ENCODE results near the gene TTC16.

TTC16 gene

DNA sequence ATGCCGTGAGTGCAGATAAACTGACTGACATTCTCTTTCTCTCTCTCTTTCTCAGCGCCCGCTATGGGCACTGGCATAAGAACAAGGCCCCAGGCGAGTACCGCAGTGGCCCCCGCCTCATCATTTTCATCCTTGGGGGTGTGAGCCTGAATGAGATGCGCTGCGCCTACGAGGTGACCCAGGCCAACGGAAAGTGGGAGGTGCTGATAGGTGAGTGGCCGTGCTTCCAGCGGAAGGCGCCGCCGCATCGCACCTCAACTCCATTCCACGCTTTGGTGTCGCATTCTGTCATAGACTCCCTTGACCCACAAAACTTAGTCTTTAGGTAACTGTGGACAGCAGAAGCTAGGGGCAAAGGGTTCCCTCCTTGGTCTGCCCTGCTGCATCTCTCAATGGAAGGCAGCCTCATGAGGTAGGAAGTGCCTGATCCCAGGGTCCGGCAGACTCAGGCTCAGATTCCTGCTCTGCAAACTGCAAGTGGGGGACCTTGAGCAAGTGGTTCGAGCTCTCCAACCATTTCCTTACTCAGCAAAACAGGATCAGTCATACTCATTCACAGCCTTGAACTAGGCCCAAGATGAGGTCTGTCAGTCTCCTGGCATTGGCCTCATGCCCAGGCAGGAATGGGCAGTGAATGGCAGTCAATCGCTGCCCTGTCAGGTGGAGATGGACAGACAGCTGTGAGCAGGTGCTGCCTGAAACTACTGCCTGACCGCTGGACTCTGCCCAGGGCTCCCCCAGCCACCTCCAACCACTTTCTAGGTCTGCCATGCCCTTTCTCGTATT lies 33.3 kb upstream of the TTC16 start:
- Histone ChIP-seq H3K9ac (ENCODE audit: low read depth in 1 of 2, low read length in 2 of 2) (no peak overlapping the region), H3K4me1 (ENCODE audit: control insufficient read depth in 2 of 2, insufficient read depth in 2 of 2, low read length in 2 of 2) (no peaks in the 10 kb centered on the region), H3K27ac (ENCODE audit: low read depth in 2 of 2, low read length in 2 of 2) (no peak overlapping the region), H3K27me3 (ENCODE audit: control insufficient read depth in 2 of 2, insufficient read depth in 2 of 2, low read length in 2 of 2) (no peaks in the 10 kb centered on the region), H3K36me3 (ENCODE audit: control insufficient read depth in 2 of 2, insufficient read depth in 2 of 2, low read length in 2 of 2) (peaks cover 0 to 23% of the 10 kb centered on the region in 2 donors), H3K4me3 (ENCODE audit: low read length in 2 of 2) (no peak overlapping the region), H3K9me3 (ENCODE audit: control insufficient read depth in 2 of 2, low read length in 2 of 2) (no peaks in the 10 kb centered on the region)

DNA sequence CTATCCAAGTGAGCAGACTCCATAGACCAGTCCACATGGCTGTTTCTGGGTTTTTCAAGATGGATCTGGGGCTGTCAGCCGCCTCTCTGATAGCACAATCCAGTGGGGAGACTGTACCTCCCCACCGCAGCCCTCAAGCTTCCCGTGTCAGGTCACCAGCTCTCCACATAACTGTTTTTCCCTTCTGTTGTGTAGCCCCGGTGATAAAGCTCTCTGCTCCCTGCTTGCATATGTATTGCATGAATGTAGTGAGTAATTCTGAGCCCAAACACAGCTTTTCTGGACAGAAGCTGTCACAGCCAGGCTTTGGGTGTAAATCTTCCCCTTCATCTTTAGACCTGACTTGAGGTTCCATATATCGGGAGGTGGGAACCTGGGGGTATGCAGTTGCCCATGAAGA lies 32.2 kb upstream of the TTC16 start:
- peaks cover 0 to 20% of the 10 kb centered on the region in 2 donors for H3K36me3 ChIP-seq (ENCODE audit: control insufficient read depth in 2 of 2, insufficient read depth in 2 of 2, low read length in 2 of 2)
- H3K9me3 ChIP-seq (ENCODE audit: control insufficient read depth in 2 of 2, low read length in 2 of 2) = no peaks in the 10 kb centered on the region

DNA sequence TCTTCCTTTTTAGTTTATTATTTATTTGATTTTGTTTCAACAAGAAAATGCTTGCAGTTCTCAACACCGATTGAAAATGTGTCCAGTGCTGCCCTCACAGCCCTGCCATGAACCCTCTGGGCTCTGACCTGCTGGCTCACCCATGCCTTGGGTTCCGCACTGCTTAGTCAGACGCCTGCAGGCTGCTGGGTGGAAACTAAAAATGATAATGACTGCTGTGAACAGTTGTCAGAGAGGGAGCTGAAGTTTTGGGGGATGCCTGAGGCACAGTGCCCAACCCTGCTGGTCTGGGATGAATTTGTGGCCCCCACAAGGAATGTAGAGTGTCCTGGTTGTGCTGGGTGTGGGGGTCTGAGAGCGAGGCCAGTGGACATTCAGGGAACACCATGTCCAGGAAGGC lies 31.3 kb upstream of the TTC16 start:
- Histone ChIP-seq H3K4me1 (ENCODE audit: control insufficient read depth in 2 of 2, insufficient read depth in 2 of 2, low read length in 2 of 2) (no peaks in the 10 kb centered on the region), H3K36me3 (ENCODE audit: control insufficient read depth in 2 of 2, insufficient read depth in 2 of 2, low read length in 2 of 2) (peaks cover 0 to 18% of the 10 kb centered on the region in 2 donors), H3K9ac (ENCODE audit: low read depth in 1 of 2, low read length in 2 of 2) (no peak overlapping the region), H3K9me3 (ENCODE audit: control insufficient read depth in 2 of 2, low read length in 2 of 2) (no peaks in the 10 kb centered on the region), H3K4me3 (ENCODE audit: low read length in 2 of 2) (no peak overlapping the region), H3K27me3 (ENCODE audit: control insufficient read depth in 2 of 2, insufficient read depth in 2 of 2, low read length in 2 of 2) (no peaks in the 10 kb centered on the region), H3K27ac (ENCODE audit: low read depth in 2 of 2, low read length in 2 of 2) (no peak overlapping the region)

More for the DNA sequence above, 32.2 kb upstream of the TTC16 start:
- Histone ChIP-seq H3K4me3 (ENCODE audit: low read length in 2 of 2) (no peak overlapping the region), H3K27me3 (ENCODE audit: control insufficient read depth in 2 of 2, insufficient read depth in 2 of 2, low read length in 2 of 2) (no peaks in the 10 kb centered on the region), H3K4me1 (ENCODE audit: control insufficient read depth in 2 of 2, insufficient read depth in 2 of 2, low read length in 2 of 2) (no peaks in the 10 kb centered on the region), H3K27ac (ENCODE audit: low read depth in 2 of 2, low read length in 2 of 2) (no peak overlapping the region), H3K9ac (ENCODE audit: low read depth in 1 of 2, low read length in 2 of 2) (no peak overlapping the region)

DNA sequence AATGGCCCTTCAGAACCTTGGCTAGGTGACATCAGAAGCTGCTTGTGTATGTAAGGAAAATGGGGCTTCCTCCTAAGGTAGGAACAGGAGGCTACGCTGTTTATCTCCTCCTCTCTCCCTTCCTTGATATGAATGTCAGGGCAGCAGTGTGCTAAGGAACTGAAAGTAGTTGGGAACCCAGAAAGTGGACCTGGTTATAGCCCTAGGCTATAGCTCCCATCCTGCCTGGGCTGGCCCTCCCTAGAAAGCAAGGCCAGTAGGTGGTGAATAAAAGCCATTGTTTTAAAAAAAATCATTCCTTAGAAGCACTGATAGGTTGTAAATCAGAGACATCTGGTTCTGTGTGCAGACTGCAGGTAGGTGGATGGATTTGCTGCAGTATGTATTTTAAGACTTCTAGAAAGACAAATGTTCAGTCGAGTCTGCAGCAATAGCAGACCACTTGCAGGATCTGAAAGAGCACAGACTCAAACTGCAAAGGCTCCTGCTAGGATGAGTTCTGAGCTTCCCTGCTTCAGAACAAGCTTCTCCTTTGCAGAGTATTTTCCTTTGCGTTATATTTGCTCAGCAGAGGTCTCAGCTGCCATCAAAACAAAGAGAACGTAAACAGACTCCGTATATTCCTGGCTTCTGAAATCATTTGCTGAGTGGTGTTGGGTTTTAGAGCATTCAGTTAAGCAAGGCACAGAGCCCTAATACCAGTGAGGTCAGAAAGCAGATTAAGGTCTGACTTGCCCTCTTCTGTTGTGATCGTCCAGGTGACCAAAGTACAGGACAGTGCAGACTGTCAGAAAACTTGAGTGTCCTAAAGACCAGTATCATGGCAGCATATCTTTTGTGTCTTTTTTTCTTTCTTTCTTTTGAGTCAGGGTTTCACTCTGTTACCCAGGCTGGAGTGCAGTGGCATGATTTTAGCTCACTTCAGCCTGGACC lies 29.2 kb upstream of the TTC16 start:
- Histone ChIP-seq H3K27me3 (ENCODE audit: control insufficient read depth in 2 of 2, insufficient read depth in 2 of 2, low read length in 2 of 2) (no peaks in the 10 kb centered on the region), H3K9me3 (ENCODE audit: control insufficient read depth in 2 of 2, low read length in 2 of 2) (no peaks in the 10 kb centered on the region), H3K27ac (ENCODE audit: low read depth in 2 of 2, low read length in 2 of 2) (no peak overlapping the region), H3K4me1 (ENCODE audit: control insufficient read depth in 2 of 2, insufficient read depth in 2 of 2, low read length in 2 of 2) (no peaks in the 10 kb centered on the region), H3K4me3 (ENCODE audit: low read length in 2 of 2) (no peak overlapping the region), H3K9ac (ENCODE audit: low read depth in 1 of 2, low read length in 2 of 2) (no peak overlapping the region), H3K36me3 (ENCODE audit: control insufficient read depth in 2 of 2, insufficient read depth in 2 of 2, low read length in 2 of 2) (peaks cover 3 to 15% of the 10 kb centered on the region in 2 donors)

DNA sequence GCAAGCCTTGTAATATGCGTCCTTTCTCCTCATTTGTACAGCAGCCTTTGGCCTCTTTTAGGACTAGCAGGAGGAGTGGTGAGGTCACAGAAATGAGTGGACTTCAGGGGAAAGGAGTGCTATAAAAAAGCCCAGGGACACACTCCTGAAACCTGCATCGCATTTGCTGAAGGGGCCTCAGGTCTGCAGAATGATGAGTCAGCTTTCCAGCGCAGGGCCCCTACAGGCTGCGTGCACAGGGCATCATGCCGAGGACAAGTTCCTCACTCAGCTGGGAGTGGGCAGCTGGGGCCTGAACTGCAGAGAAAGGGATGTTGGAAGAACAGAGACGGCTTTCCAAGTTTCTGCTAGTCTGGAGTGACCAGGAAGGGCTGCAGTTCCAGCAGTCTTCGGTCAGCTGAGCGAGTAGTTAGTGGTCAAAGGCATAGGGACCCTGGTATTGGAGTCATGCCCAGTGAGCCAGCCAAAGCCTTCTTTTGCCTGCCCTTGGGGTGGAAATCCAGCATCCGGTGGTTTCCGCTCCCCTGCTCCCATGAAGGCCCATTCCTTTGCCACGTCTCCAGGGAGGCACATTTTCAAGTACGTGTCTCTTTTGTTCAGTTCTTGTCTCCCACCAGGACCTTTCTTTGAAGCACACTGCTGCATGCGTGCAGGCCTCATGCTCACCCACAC lies 26.4 kb upstream of the TTC16 start:
- Histone ChIP-seq H3K27ac (ENCODE audit: low read depth in 2 of 2, low read length in 2 of 2) (no peak overlapping the region), H3K4me1 (ENCODE audit: control insufficient read depth in 2 of 2, insufficient read depth in 2 of 2, low read length in 2 of 2) (no peaks in the 10 kb centered on the region), H3K27me3 (ENCODE audit: control insufficient read depth in 2 of 2, insufficient read depth in 2 of 2, low read length in 2 of 2) (no peaks in the 10 kb centered on the region), H3K9me3 (ENCODE audit: control insufficient read depth in 2 of 2, low read length in 2 of 2) (no peaks in the 10 kb centered on the region), H3K9ac (ENCODE audit: low read depth in 1 of 2, low read length in 2 of 2) (no peak overlapping the region), H3K4me3 (ENCODE audit: low read length in 2 of 2) (no peak overlapping the region), H3K36me3 (ENCODE audit: control insufficient read depth in 2 of 2, insufficient read depth in 2 of 2, low read length in 2 of 2) (peaks cover 3 to 6% of the 10 kb centered on the region in 2 donors)

DNA sequence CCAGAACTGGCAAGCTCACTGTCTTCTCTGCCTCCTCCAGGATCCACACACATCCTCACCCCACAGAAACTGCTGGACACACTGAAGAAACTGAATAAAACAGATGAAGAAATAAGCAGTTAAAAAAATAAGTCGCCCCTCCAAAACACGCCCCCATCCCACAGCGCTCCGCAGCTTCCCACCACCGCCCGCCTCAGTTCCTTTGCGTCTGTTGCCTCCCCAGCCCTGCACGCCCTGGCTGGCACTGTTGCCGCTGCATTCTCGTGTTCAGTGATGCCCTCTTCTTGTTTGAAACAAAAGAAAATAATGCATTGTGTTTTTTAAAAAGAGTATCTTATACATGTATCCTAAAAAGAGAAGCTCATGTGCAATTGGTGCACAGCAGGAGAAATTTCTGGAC lies 25.1 kb upstream of the TTC16 start:
- no peaks in the 10 kb centered on the region for H3K4me1 ChIP-seq (ENCODE audit: control insufficient read depth in 2 of 2, insufficient read depth in 2 of 2, low read length in 2 of 2)
- H3K4me3 ChIP-seq (ENCODE audit: low read length in 2 of 2) = no peak overlapping the region
- no peak overlapping the region for H3K27ac ChIP-seq (ENCODE audit: low read depth in 2 of 2, low read length in 2 of 2)
- no peak overlapping the region for H3K9ac ChIP-seq (ENCODE audit: low read depth in 1 of 2, low read length in 2 of 2)
- peaks cover 3 to 6% of the 10 kb centered on the region in 2 donors for H3K36me3 ChIP-seq (ENCODE audit: control insufficient read depth in 2 of 2, insufficient read depth in 2 of 2, low read length in 2 of 2)
- no peaks in the 10 kb centered on the region for H3K27me3 ChIP-seq (ENCODE audit: control insufficient read depth in 2 of 2, insufficient read depth in 2 of 2, low read length in 2 of 2)
- H3K9me3 ChIP-seq (ENCODE audit: control insufficient read depth in 2 of 2, low read length in 2 of 2) = no peaks in the 10 kb centered on the region

DNA sequence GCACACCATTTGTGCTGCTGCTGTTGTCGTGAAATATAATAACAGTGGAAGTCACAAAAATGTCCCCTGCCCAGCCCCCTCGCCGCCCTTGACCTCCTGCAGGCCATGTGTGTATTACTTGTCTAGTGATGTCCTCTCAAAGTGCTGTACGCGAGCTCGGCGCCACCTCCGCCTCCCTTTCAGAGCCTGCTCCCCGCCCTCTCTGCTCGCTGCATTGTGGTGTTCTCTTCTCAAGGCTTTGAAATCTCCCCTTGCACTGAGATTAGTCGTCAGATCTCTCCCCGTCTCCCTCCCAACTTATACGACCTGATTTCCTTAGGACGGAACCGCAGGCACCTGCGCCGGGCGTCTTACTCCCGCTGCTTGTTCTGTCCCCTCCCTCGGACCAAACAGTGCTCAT lies 23.8 kb upstream of the TTC16 start:
- H3K9me3 ChIP-seq (ENCODE audit: control insufficient read depth in 2 of 2, low read length in 2 of 2) = no peaks in the 10 kb centered on the region
- no peaks in the 10 kb centered on the region for H3K4me1 ChIP-seq (ENCODE audit: control insufficient read depth in 2 of 2, insufficient read depth in 2 of 2, low read length in 2 of 2)
- H3K9ac ChIP-seq (ENCODE audit: low read depth in 1 of 2, low read length in 2 of 2) = no peak overlapping the region
- no peak overlapping the region for H3K4me3 ChIP-seq (ENCODE audit: low read length in 2 of 2)
- no peaks in the 10 kb centered on the region for H3K27me3 ChIP-seq (ENCODE audit: control insufficient read depth in 2 of 2, insufficient read depth in 2 of 2, low read length in 2 of 2)
- no peak overlapping the region for H3K27ac ChIP-seq (ENCODE audit: low read depth in 2 of 2, low read length in 2 of 2)
- peaks cover 3% of the 10 kb centered on the region in 2 donors for H3K36me3 ChIP-seq (ENCODE audit: control insufficient read depth in 2 of 2, insufficient read depth in 2 of 2, low read length in 2 of 2)

DNA sequence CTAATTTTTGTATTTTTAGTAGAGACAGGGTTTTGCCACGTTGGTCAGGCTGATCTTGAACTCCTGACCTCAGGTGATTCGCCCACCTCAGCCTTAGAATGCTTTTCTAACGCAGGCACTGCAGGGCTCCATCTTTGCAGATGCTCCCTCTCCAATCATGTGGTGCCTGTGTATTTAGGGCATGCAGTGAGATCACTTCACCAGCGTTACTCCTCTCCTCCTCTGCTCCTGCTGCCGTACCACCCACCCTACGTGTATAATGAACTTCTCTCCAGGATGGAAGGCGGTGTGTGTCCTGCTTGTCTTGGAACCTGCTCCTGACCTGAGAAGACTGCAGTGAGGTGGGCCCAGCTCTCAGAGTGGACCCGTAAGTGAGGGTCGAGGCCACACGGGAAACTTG lies 22.7 kb upstream of the TTC16 start:
- Histone ChIP-seq H3K4me1 (ENCODE audit: control insufficient read depth in 2 of 2, insufficient read depth in 2 of 2, low read length in 2 of 2) (no peaks in the 10 kb centered on the region), H3K9me3 (ENCODE audit: control insufficient read depth in 2 of 2, low read length in 2 of 2) (no peaks in the 10 kb centered on the region), H3K27ac (ENCODE audit: low read depth in 2 of 2, low read length in 2 of 2) (no peak overlapping the region), H3K27me3 (ENCODE audit: control insufficient read depth in 2 of 2, insufficient read depth in 2 of 2, low read length in 2 of 2) (no peaks in the 10 kb centered on the region), H3K4me3 (ENCODE audit: low read length in 2 of 2) (no peak overlapping the region), H3K36me3 (ENCODE audit: control insufficient read depth in 2 of 2, insufficient read depth in 2 of 2, low read length in 2 of 2) (peaks cover 3% of the 10 kb centered on the region in 2 donors), H3K9ac (ENCODE audit: low read depth in 1 of 2, low read length in 2 of 2) (no peak overlapping the region)

DNA sequence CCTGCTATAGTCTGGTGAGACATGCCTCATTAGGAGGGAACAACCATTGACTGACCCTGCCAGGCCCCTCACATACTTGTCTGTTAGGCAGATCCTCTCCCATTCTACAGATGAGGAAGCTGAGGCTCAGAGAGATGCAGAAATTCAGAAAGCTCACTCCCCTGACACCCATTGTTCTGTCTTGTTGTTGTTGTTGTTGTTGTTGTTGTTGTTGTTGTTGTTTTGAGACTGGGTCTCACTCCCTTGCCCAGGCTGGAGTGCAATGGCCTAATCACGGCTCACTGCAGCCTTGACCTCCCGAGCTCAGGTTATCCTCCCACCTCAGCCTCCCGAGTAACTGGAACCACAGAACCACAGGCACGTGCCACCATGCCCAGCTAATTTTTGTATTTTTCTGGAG lies 22.2 kb upstream of the TTC16 start:
- no peaks in the 10 kb centered on the region for H3K9me3 ChIP-seq (ENCODE audit: control insufficient read depth in 2 of 2, low read length in 2 of 2)
- no peak overlapping the region for H3K27ac ChIP-seq (ENCODE audit: low read depth in 2 of 2, low read length in 2 of 2)
- no peak overlapping the region for H3K4me3 ChIP-seq (ENCODE audit: low read length in 2 of 2)
- no peaks in the 10 kb centered on the region for H3K27me3 ChIP-seq (ENCODE audit: control insufficient read depth in 2 of 2, insufficient read depth in 2 of 2, low read length in 2 of 2)
- H3K9ac ChIP-seq (ENCODE audit: low read depth in 1 of 2, low read length in 2 of 2) = no peak overlapping the region
- no peaks in the 10 kb centered on the region for H3K4me1 ChIP-seq (ENCODE audit: control insufficient read depth in 2 of 2, insufficient read depth in 2 of 2, low read length in 2 of 2)
- peaks cover 3% of the 10 kb centered on the region in 2 donors for H3K36me3 ChIP-seq (ENCODE audit: control insufficient read depth in 2 of 2, insufficient read depth in 2 of 2, low read length in 2 of 2)

Measured in mucosa of rectum (tissue), 2 donors.